ENCODE results near the gene ZNF771. TPM values are rescaled to one million over a fixed set of nuclear protein-coding genes. Genes with fewer than 3 reads are reported as not detected.
A peak's percentile ranks its signal among the peaks of the same experiment; 100 is the strongest.
"Not testable (repeated sequence)": the region's sequence is repeated elsewhere in the genome, so short reads cannot be mapped to it uniquely, and the experiment has no call there.

ZNF771 gene
- total RNA-seq, 1 experiment from 2014 or later, result 11.3 TPM

GRCh38 chr16:30395155-30395991 is 12.0 kb upstream of the ZNF771 start, which contains the start of gene ZNF48:
ZNF48 (plus strand) TSS chr16:30395420; CDS start chr16:30395795, 375 bp downstream.
- no peaks in the 10 kb centered on the region for H3K27me3 Mint-ChIP-seq (ENCODE audit: unreplicated experiment)
- CTCF ChIA-PET, result interaction anchor here (0.6 to 1.9 kb wide), 16 partner anchors 12 to 302 kb away, joined by 3 to 24 read pairs (median 4); partner anchors contain the start of genes DCTPP1, FBRS, PRR14 and SEPTIN1
- peak; percentile 93 for DNase-seq
- peak within 1 kb of the TSS; percentile 79 for H3K4me3 Mint-ChIP-seq (ENCODE audit: low read depth, unreplicated experiment)
- intact Hi-C loops (cut with micrococcal nuclease; ENCODE audit: unreplicated experiment), result no loop called here
- peak; percentile 70 for TF ChIP-seq CTCF (IDR thresholded peaks at IDR 0.05; ENCODE audit: unreplicated experiment)
- H3K36me3 Mint-ChIP-seq (ENCODE audit: insufficient read depth, unreplicated experiment), result peaks cover 45% of the 10 kb centered on the region
- BruUV-seq (replicated peaks), result no TSS peak
- H3K27ac Mint-ChIP-seq (ENCODE audit: unreplicated experiment), result peak within 1 kb of the TSS; percentile 78
- H3K9me3 Mint-ChIP-seq (ENCODE audit: low read depth, unreplicated experiment), result no peaks in the 10 kb centered on the region
- H3K4me1 Mint-ChIP-seq (ENCODE audit: low read depth, unreplicated experiment), result peaks cover 31% of the 10 kb centered on the region

GRCh38 chr16:30395992-30396585 is 11.3 kb upstream of the ZNF771 start:
- intact Hi-C loops (cut with micrococcal nuclease; ENCODE audit: unreplicated experiment), result no loop called here
- Mint-ChIP-seq H3K27me3 (ENCODE audit: unreplicated experiment) (no peaks in the 10 kb centered on the region), H3K9me3 (ENCODE audit: low read depth, unreplicated experiment) (no peaks in the 10 kb centered on the region), H3K36me3 (ENCODE audit: insufficient read depth, unreplicated experiment) (peaks cover 52% of the 10 kb centered on the region), H3K4me3 (ENCODE audit: low read depth, unreplicated experiment) (peak overlapping the region; percentile 79), H3K27ac (ENCODE audit: unreplicated experiment) (peak overlapping the region; percentile 78), H3K4me1 (ENCODE audit: low read depth, unreplicated experiment) (peaks cover 31% of the 10 kb centered on the region)
- TF ChIP-seq CTCF (IDR thresholded peaks at IDR 0.05; ENCODE audit: unreplicated experiment), result no peak
- TSS peak; percentile 67 for BruUV-seq (replicated peaks)
- CTCF ChIA-PET, result interaction anchor here (0.6 to 1.9 kb wide), 11 partner anchors 12 to 301 kb away, joined by 3 to 24 read pairs (median 4); partner anchors contain the start of genes DCTPP1, FBRS, SEPTIN1 and TBC1D10B
- no peak for DNase-seq

GRCh38 chr16:30396627-30397026 is 10.8 kb upstream of the ZNF771 start:
- peaks cover 36% of the 10 kb centered on the region for H3K4me1 Mint-ChIP-seq (ENCODE audit: low read depth, unreplicated experiment)
- H3K27me3 Mint-ChIP-seq (ENCODE audit: unreplicated experiment); H3K9me3 Mint-ChIP-seq (ENCODE audit: low read depth, unreplicated experiment); intact Hi-C loops (cut with micrococcal nuclease; ENCODE audit: unreplicated experiment); BruUV-seq (replicated peaks); DNase-seq: not testable (repeated sequence)
- CTCF ChIA-PET, result interaction anchor here (0.9 to 1.9 kb wide), 4 partner anchors 11 to 160 kb away, joined by 3 to 14 read pairs (median 12); partner anchors contain the start of genes DCTPP1 and ZNF771
- H3K4me3 Mint-ChIP-seq (ENCODE audit: low read depth, unreplicated experiment), result peak overlapping the region; percentile 79
- H3K27ac Mint-ChIP-seq (ENCODE audit: unreplicated experiment), result peak overlapping the region; percentile 78
- peaks cover 58% of the 10 kb centered on the region for H3K36me3 Mint-ChIP-seq (ENCODE audit: insufficient read depth, unreplicated experiment)

GRCh38 chr16:30397056-30397455 is 10.3 kb upstream of the ZNF771 start:
- CTCF ChIA-PET, result no interaction called here
- H3K27ac Mint-ChIP-seq (ENCODE audit: unreplicated experiment), result no peak overlapping the region

More at GRCh38 chr16:30397056-30397455, 10.3 kb upstream of the ZNF771 start:
- Mint-ChIP-seq H3K36me3 (ENCODE audit: insufficient read depth, unreplicated experiment) (peaks cover 61% of the 10 kb centered on the region), H3K4me3 (ENCODE audit: low read depth, unreplicated experiment) (peak overlapping the region; percentile 79), H3K4me1 (ENCODE audit: low read depth, unreplicated experiment) (peaks cover 40% of the 10 kb centered on the region), H3K9me3 (ENCODE audit: low read depth, unreplicated experiment) (no peaks in the 10 kb centered on the region), H3K27me3 (ENCODE audit: unreplicated experiment) (no peaks in the 10 kb centered on the region)
- DNase-seq, result no peak
- BruUV-seq (replicated peaks), result no TSS peak
- intact Hi-C loops (cut with micrococcal nuclease; ENCODE audit: unreplicated experiment), result no loop called here
- TF ChIP-seq CTCF (IDR thresholded peaks at IDR 0.05; ENCODE audit: unreplicated experiment), result no peak

Data from Calu3 (cell line).